ENCODE measurements around the gene SERBP1.

DNA sequence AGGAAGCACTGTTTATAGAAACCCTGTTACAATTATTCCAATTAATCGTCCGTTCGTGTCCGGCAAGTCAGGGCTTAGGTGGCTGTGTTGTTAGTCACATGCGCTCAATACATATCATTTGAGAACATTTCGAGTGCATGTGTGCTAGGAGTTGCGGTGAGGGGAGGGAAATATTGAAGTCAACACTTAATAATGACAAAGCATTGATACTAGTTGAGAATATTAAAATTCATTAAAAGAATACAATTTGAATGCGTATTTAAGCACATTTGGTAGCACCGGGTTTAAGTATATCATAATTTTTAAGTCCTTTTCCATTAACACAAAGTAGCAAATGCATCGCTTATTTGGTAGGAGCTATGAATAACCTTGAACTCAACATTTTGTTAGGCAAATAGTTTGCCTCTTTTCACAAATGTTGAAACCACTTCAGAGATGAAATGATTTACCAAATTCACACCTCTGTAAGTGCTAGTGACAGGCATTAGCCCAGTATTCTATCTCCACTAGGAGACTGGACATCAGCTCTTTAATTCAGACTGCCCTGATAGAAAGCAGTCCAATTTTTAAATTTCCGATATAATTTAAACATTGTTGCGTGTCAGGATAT lies 1.1 kb upstream of the SERBP1 start:
- TF ChIP-seq FOXP2 (optimal IDR thresholded peaks at IDR 0.05; ENCODE audit: borderline replicate concordance, extremely low read depth, extremely low read length, insufficient read depth), result no peak
- TF ChIP-seq, protein P1, sequence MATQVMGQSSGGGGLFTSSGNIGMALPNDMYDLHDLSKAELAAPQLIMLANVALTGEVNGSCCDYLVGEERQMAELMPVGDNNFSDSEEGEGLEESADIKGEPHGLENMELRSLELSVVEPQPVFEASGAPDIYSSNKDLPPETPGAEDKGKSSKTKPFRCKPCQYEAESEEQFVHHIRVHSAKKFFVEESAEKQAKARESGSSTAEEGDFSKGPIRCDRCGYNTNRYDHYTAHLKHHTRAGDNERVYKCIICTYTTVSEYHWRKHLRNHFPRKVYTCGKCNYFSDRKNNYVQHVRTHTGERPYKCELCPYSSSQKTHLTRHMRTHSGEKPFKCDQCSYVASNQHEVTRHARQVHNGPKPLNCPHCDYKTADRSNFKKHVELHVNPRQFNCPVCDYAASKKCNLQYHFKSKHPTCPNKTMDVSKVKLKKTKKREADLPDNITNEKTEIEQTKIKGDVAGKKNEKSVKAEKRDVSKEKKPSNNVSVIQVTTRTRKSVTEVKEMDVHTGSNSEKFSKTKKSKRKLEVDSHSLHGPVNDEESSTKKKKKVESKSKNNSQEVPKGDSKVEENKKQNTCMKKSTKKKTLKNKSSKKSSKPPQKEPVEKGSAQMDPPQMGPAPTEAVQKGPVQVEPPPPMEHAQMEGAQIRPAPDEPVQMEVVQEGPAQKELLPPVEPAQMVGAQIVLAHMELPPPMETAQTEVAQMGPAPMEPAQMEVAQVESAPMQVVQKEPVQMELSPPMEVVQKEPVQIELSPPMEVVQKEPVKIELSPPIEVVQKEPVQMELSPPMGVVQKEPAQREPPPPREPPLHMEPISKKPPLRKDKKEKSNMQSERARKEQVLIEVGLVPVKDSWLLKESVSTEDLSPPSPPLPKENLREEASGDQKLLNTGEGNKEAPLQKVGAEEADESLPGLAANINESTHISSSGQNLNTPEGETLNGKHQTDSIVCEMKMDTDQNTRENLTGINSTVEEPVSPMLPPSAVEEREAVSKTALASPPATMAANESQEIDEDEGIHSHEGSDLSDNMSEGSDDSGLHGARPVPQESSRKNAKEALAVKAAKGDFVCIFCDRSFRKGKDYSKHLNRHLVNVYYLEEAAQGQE (IDR thresholded peaks at IDR 0.05; ENCODE audit: insufficient read depth in 1 of 2, low read depth in 2 of 2, low read length in 2 of 2), result no peak
